HG02981 (cell line): Measurements from ENCODE around the gene ZNRF1.
"Not testable (repeated sequence)": the region's sequence is repeated elsewhere in the genome, so short reads cannot be mapped to it uniquely, and the experiment has no call there.

Experiments
- ATAC-seq: cut with Tn5 transposase; IDR thresholded peaks from one replicate; pipeline ENCODE4 v1.9.1; 2021; ENCODE audit warnings: mild to moderate bottlenecking, moderate library complexity; ENCODE audit not compliant: unreplicated experiment

Gene ZNRF1

DNA sequence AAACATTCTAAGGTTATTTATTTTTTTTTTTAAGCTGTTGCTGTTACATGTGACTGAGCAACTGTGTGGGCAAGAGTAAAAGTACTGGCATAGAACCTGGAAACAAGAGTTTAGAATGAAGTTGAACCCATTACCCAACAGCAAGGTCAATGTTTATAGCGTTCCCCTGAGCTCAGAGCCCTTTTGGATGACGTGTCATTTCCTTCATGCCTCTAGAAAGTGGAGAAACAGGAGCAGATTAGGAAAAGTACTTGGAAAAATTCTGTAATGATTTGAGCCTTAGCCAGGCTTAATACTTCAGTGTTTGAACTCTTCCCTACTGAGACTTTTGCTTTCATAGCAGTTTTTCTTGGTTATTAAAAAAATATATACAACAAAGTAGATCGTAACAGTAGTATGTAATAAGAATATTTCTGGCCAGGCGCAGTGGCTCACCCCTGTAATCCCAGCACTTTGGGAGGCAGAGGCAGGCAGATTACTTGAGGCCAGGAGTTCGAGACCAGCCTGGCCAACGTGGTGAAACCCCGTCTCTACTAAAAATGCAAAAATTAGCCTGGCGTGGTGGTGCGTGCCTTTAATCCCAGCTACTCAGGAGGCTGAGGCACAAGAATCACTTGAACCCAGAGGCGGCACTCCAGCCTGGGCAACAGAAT, 27.5 kb downstream of the ZNRF1 start:
- not testable (repeated sequence) for ATAC-seq

DNA sequence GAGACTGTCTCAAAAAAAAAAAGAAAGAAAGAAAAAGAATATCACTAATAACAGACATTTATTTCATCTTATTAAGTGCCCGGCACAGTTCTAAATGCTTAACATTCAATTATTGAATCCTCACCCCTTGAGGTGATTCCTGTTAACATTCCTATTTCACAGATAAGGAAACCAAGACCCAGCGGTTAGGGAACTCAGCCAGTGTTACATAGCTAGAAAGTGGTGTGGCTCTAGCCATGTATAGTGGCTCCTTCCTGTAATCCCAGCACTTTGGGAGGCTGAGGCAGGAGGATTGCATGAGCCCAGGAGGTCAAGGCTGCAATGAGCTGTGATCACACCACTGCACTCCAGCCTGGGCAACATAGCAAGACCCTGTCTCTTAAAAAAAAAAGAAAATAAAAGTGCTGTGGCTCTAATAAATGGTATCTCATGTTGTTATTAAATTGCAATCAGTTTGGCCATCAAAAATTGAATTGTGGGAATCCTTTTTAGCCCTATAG, 28.1 kb downstream of the ZNRF1 start:
- ATAC-seq = no peak

DNA sequence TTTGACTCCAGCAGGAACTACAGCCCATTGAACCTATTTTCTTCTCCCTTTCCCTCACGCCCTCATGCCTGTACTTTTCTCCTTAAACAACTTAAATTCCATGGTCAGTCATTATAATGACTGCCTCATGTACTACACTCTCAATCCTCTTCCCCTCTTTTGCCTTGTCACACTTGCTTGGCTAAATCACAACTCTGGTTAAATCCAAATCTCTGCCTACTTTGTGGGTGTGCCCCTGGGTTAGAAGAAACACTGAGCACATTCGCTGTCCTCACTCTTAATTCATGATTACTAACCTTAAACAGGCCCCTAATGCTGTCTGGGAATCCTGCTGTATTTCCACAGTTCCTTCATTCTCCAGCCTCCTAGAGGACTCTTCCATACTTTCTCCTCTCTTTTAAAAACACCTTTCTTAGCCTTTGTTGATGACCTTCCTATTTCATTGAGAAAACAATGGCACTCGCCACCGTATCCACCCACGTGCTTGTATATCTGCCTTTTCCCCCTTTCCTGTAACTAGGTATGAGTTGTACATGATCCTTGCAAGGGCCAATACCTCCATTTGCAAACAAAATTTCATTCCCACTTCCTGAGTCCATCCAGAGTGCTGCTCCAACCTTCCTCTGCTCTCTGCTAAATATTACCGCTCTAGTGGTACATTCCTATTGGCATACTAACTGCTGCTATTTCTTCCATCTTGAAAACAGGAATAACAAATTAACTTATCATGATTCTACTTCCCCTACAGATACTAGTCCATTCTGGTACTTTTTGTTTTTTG, 28.9 kb downstream of the ZNRF1 start:
- no peak for ATAC-seq

DNA sequence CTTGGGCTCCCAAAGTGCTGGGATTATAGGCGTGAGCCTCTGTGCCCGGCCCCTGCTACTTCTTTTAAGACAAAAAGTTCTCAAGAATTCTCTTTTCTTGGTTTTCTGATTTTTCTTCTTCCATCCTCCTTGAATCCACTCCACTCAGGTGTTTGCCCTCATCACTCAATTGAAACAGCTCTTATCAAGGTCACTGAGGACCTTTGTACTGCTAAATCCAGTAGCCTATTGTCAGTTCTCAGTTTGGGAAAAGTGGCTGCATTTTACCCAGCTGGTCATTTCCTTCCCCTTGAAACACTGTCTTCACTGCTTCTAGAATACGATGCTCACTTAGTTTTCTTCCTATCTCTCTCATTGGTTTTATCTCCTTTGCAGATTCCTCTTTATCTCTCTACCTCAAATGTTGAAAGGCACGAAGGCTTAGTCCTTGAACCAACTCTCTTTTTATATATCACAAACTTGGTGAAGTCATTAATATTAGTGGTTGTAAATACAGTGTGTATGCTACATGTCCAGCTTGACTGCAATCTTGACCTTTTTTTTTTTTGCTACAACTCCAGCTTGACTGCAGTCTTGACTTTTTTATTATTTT, 29.8 kb downstream of the ZNRF1 start:
- ATAC-seq = no peak

DNA sequence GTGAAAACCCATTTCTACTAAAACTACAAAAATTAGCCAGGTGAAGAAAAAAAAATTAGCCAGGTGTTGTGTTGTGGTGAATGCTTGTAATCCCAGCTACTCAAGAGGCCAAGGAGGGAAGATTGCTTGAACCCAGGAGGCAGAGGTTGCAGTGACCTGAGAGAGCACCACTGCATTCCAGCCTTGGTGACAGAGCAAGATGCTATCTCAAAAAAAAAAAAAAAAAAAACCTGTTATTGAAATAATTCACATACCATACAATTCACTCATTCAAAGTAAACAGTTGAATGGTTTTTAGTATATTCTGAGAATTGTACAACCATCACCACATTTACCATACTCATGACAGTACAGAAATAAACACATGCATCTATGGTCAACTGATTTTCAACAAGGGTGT, 31.0 kb downstream of the ZNRF1 start:
- no peak for ATAC-seq

DNA sequence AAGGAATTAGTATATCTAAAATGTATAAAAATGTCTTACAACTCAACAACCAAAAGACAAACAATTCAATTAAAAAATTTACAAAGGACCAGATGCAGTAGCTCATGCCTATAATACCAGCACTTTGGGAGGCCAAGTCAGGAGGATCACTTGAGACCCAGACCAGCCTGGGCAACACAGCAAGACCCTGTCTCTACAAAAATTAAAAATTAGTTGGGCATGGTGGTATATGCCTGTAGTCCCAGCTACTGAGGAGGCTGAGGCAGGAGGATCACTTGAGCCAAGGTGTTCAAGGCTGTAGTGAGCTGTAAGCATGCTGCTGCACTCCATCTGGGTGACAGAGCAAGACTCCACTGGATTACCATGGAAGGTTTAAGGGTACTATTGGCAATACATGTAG, 33.8 kb downstream of the ZNRF1 start:
- ATAC-seq = no peak

DNA sequence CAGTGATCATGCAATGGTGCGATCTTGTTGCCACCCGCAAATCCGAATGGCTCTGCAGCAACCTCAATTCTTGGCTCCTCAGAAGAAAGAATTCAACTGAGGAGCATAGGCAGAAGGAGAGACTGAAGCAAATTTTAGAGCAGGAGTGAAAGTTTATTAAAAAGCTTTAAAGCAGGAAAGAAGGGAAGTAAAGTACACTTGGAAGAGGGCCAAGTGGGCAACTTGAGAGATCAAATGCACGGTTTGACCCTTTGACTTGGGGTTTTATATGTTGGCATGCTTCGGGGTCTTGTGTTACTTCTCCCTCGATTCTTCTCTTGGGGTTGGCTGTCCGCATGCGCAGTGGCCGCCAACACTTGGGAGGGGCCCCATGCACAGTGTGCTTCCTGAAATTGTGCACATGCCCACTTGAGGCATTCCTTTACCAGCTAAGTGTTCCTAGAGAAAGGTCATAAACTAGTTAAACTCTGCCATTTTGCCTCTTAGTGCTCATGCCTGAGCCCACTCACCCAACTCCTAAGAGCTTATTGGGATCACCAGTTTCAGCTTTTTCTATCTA, 36.7 kb downstream of the ZNRF1 start:
- ATAC-seq = no peak

DNA sequence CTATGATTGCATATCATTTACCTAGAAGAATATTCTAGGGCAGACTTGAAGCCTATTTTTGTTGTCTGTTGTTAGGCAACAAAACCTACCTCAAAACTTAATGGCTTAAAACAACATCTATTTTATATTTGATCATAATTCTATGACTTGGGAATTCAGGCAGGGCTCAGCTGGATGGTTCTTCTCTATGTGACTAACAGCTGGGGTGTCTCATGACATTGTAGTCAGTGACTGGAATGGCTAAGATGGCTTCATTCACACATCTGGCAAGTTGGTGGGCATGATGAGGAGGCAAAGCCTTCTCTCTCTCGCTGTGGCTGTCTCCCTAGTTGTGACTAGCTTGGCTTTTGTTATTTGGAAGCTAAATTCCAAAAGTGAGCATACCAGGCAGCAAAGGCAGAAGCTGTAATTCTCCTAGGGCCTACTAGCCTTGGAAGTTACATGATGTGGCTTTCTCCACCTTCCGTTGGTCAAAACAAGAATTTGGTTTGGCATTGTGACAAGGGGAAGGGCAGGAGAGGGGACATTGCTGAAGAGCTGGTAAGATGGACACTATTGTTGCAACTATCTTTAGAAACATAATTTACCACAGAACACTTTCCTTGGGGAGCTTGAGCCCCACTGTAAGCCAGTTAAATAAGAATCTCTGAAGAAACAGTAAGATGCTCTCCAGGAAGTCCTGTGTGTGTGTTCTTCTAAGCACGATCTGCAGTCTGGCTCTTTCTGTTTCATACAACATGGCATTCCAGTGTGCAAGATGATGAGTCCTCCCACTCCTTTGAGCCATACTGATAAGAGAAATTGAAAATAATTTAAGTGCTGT, 39.4 kb downstream of the ZNRF1 start:
- no peak for ATAC-seq

DNA sequence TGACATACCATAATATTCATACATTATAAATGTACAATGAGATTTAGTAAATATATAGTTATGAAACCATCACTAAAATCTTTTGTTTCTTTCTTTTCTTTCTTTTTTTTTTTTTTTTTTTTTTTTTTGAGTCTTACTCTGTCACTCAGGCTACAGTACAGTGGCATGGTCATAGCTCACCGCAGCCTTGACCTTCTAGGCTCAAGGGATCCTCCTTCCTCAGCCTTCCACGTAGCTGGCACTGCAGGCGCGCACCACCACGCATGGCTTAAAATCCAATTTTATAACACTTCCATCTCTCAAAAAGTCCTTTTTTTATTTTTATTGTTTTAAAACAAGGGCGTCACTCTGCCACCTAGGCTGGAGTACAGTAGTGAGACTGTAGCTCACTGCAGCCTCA, 41.1 kb downstream of the ZNRF1 start:
- ATAC-seq = no peak

DNA sequence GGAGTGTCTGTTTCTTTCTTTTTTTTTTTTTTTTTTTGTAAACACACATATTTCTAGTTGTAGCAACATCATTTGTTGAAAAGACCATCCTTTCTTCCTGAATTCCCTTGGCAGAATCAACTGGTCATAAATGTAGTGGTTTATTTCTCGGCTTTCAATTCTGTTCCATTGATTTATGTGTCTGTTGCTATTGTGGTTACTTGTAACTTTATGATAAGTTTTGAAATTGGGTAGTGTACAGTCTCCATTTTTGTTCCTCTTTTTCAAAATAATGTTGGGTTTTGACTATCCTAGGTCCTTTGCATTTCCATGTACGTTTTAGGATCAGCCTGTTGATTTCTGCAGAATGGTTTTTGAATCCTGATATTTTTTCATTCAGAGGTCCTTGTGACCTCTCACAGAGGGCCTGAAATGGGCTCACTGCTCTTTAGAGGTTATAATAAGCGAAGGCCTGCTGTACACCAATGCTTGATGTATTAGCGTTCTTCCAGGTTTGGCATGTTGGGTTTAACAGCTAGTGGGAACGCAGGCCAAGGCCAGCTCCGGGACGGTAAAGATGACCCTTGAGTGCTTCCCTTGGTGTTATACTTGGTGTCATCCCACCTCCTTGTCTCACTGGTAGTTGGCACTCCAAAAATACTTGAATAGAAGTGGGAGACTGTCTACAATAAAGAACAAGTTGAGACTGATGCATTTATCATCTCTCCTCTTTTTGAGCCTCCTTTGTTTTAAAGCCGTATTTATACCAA, 43.8 kb downstream of the ZNRF1 start:
- peak; percentile 18 for ATAC-seq

DNA sequence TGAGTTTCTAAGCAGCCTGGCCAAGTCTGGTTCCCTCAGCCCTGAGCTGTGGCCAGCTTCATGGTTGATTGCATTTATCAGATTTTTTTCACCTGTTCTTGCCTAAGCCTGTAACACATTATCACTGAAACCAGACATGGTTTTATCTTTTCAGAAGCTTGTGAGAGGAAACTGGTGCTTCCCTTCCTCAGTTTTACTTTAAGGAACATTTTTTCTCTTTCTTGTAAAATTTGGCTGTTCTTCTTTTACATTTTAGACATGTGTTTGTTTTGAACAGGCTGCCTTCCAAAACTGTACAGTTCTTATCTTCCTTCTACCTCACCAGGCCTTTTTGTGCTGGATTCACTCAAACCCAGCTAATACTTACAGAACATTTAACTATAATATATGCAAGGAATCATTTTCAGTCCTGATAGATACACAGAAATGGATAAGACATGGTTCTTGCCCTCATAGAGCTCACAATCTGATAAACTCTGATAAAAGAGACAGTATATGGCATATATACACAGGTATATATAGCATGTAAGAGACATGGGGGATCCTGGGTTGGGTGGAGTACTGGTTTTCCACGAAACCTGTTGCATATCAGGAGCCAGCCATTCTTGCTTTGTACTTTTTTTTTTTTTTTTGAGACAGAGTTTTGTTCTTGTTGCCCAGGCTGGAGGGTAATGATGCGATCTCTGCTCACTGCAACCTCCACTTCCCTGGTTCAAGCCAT, 44.5 kb downstream of the ZNRF1 start:
- peak; percentile 70 for ATAC-seq

DNA sequence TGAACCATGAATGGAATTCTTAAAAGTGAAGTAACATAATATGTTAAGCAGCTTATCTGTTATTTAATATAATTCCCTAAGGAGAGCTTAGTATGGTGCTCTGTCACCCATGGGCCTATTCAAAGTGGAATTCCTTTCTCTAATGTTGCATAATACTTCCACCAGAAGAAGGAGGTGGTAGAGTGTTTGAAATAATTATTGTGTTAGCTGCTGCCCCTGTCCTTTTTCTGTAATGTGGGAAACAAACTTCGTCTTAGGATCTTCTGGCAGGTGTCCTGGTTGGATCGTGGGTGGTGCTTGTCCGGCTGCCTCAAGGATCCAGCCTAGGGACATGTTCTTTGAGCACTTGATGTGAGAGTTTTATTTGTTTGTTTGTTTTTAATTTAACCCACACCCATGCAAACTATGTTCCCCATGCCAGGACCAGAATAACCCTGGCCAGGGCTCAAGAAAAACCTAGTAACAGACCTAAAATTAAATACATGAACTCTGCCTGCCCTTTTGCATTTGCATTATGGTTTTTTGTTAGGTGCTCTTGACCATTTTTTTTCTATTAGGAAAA, 46.1 kb downstream of the ZNRF1 start:
- ATAC-seq = no peak

DNA sequence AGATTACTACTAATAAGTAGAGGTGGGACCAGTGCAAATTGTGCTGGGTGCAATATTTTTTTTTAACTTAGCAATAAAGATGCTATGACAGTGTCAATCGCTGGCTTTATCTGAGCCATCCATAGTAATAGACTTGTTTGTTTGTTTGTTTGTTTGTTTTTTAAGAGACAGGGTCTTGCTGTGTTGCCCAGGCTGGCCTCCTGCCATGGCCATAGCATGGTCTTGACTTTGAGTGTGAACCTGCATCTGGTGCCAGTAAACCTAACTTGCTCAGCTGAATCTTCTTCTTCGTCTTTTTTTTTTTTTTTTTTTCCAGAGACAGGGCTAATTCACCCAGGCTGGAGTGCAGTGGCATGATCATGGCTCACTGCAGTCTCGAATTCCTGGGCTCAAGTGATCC, 46.6 kb downstream of the ZNRF1 start:
- ATAC-seq = no peak

DNA sequence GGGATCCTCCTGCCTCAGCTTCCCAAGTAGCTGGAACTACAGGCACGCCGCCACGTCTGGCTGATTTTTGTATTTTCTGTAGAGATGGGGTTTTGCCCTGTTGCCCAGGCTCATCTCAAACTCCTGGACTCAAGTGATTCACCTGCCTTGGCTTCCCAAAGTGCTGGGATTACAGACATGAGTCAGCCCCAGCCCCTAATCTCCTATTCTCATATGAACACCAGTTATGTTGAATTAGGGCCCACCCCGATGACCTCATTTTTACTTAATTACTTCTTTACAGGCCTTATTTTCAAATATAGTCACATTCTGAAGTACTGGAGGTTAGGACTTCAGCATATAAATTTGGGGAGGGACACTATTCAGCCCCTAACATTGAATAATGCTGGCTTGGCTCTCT, 49.2 kb downstream of the ZNRF1 start:
- no peak for ATAC-seq

DNA sequence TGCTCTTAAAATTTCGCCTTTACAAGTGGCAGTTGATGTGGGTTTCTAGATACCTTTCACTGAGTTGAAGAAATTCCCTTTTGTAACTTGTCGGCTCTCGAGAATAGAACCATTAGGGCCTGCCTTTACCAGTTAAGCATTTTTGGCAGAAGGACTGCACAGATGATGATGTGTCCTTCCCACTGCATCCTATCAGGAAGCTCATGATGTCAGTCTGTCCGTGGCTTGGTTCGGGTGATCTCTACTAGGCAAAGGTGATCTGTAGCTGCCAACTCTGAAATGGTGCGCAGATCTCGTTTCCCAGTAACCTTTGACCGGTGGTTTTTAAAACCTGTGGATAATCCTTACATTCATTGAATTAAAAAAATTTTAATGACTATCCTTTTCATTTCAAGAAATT, 49.7 kb downstream of the ZNRF1 start:
- ATAC-seq = no peak

DNA sequence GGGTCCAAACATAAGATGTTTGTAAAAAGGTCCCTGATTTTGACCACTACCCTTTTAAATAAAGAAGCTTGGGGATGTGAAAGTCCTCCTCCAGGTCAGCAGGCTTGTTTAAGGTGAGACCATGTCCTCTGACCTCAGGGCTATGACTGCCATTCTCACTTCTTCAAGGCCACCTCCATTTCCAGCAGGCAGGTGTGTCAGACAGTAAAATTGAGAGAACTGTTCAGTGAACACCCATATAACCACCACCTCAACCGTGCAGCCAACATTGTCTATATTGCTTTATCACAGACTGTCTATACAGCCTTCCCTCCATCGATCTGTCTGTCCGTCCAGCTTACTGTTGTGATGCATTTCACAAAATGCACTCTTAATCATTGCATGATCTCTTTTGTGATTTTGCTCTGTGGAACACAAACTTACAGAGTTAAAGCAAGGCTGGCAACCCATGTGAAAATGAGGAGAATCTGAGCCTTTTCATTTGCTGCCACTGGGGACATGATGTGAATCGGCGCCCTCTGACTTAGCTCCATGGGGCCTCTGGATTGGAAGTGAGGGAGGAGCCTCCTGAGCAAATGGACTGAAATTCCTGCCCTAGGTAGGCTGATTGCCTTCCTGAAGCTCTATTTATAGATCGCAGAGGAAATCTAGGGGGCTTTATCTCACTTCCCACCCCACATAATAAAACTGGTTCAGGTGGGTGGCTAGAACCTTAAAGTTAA, 53.8 kb downstream of the ZNRF1 start:
- no peak for ATAC-seq

DNA sequence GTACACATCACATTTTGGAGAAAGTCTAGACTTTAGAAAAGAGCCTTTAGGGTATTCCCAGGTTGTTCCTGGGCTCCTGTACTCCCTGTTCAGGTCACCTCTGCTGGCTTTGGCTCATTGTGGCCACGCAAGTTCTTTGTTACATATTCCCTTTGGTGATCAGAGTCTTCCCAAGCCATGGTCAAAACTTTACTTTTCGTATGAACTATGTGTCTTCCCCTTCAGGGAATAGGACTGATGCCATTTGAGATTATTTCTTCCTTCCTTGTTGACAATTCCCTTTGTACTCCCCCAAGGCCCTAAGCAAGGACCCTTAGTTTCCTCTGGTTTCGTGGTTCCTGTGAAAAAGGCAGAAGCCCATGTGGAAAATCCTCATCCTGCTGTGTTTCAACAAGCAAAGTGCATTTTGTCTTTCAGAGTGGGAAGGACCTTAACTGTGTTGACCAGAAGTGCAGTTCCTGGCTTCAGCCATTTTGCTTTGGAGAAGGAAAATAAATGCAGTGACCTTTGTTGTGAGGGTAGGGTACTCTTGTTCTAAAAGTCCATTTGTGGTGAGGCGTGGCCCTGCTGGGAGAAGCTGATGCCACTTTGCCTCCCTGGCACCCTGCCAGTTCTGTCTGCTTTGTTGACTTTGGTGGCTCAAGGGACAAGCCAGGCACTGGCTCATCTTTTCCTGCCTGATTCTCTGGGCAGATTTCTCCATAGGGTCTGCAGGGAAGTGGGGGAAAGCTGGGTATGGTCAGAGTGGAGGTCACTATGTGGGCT, 55.1 kb downstream of the ZNRF1 start:
- no peak for ATAC-seq

DNA sequence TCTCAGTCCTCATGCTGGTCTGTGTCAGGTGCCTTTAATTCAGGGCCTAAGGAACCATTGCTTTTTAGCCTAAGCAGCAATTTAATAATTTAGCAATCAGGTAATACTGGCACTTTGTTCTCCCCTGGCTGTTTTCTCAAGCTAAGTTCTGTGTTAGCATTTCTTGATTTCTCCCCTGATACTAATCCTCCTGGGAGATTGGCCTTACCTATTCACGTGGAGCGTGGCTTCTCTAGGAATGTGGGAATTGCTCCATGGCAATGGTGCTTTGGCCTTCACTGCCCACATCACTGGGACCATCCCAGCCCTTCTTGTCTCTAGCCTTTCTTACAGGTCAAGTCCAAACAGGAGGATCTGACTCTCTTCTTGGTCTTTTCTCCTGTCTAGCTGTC, 55.7 kb downstream of the ZNRF1 start:
- no peak for ATAC-seq
